ENCODE measurements around the gene ZSWIM8.

DNA sequence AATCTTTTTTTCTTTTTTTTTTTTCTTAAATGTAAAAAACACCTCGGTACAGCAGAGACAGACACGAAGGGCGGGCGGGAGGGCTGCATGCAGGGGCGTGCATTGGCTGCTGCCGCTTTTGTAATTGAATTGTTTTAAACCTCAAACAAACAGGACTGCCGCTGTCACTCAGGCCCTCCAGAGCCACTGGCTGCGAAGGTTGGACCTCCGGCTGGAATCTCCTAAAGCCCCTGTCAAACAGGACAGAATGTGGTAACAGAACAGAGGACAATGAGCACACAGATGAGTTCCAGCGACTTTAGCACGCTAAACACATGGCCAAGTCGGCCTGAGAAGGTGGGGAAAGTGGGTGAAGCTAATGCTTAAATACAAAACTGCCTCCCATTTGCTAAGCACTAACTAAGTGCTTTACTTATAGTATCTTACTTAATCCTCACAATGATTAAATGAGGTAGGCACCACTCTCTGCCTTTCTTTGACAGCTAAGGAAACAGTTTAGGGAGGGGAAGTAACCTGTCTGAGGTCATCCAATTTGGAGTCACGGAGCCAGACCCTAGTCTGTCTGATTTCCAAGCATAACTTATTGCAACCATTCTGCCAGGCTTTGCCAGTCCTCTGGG is 29.0 kb downstream of the ZSWIM8 start:
- TF ChIP-seq CTCF (IDR thresholded peaks at IDR 0.05) (no peak), EP300 (IDR thresholded peaks at IDR 0.05) (no peak)

All from esophagus muscularis mucosa (tissue), 3 donors.